Transverse colon (tissue), 4 donors: ENCODE measurements around the gene CACNA1C. TPM values are rescaled to one million over a fixed set of nuclear protein-coding genes. Genes with fewer than 3 reads are reported as not detected.
"Not testable (repeated sequence)": the region's sequence is repeated elsewhere in the genome, so short reads cannot be mapped to it uniquely, and the experiment has no call there.

Experiments used
- DNase-seq: peaks from one replicate; pipeline ENCODE4 v3.0.0-alpha.2; 2019
- H3K27ac ChIP-seq, 4 donors: fragments of 200-600 bp; sonication (generic); 2 replicates each; pipeline ENCODE4 v1.5.1; 2016 to 2018; ENCODE audit warnings: inconsistent platforms in 4 of 4
- H3K27me3 ChIP-seq: fragments of 200-600 bp; sonication (generic); 2 replicates; pipeline ENCODE4 v1.5.1; 2017; ENCODE audit warnings: inconsistent platforms
- H3K36me3 ChIP-seq, 4 donors: fragments of 200-600 bp; sonication (generic); 2 replicates each; pipeline ENCODE4 v1.5.1; 2017 to 2019; ENCODE audit warnings: inconsistent platforms in 4 of 4
- H3K4me1 ChIP-seq, 4 donors: fragments of 200-600 bp; sonication (generic); 2 replicates each; pipeline ENCODE4 v1.5.1; 2017 to 2020; ENCODE audit warnings: inconsistent platforms in 4 of 4
- H3K4me3 ChIP-seq, 4 donors: fragments of 200-600 bp; sonication (generic); 1 replicate in 1 of 4; 2 replicates in 3 of 4; pipeline versions ENCODE4 v1.5.1 to v1.6.1; 2017 to 2019; ENCODE audit warnings: inconsistent platforms in 4 of 4
- H3K9me3 ChIP-seq, 2 donors: fragments of 200-600 bp; sonication (generic); 2 replicates each; pipeline ENCODE4 v1.5.1; 2017 to 2019; ENCODE audit warnings: inconsistent platforms in 2 of 2
- CTCF ChIP-seq, 5 experiments: fragments of 200-600 bp in 3 of 5; fragments of 450-650 bp in 2 of 5; sonication (generic) in 3 of 5; IDR thresholded peaks; 1 replicate in 2 of 5; 2 replicates in 3 of 5; pipeline ENCODE4 v1.5.1; 2016 to 2017; ENCODE audit warnings: antibody characterized with exemption in 5 of 5, inconsistent platforms in 3 of 5, mild to moderate bottlenecking in 2 of 5, moderate library complexity in 1 of 5
- EP300 ChIP-seq: sonication (generic); formaldehyde crosslinking; IDR thresholded peaks from one replicate; pipeline ENCODE4 v1.6.1; 2017; ENCODE audit warnings: antibody characterized with exemption, low read depth
- POLR2A ChIP-seq: fragments of 450-650 bp; IDR thresholded peaks from one replicate; pipeline ENCODE4 v1.6.1; 2016; ENCODE audit warnings: antibody characterized with exemption, mild to moderate bottlenecking, moderate library complexity
- POLR2AphosphoS5 ChIP-seq, 3 donors: sonication (generic); formaldehyde crosslinking; IDR thresholded peaks; one replicate each; pipeline ENCODE4 v1.6.1; 2016; ENCODE audit warnings: antibody characterized with exemption in 3 of 3
- WGBS, 2 donors: methylation state at CpG; one replicate each; pipeline ENCODE4 v1.1.5; 2018; ENCODE audit warnings: low coverage in 1 of 2; 5-methylcytosine and 5-hydroxymethylcytosine counted together
- in situ Hi-C, 4 donors: fragments of 200-750 bp; cut with MboI; loops; one replicate each; pipeline versions ENCODE4 v1.15.0 to v1.15.1; 2017; ENCODE audit warnings: low sequenced_read_pairs in 3 of 4, low pct_ligation_motif_present in 1 of 4, low pct_unique_long_range_greater_than_20kb in 1 of 4
- intact Hi-C: fragments of 100-400 bp; cut with DNase I; formaldehyde crosslinking; loops from one replicate; pipeline ENCODE4 v1.15.1; 2023; ENCODE audit warnings: low total_unique reads
- total RNA-seq, 4 donors: library from RNA; depleted of rRNA; stranded (reverse); fragments of >200 nt; gene quantifications; one replicate each; pipeline ENCODE4 v1.1.0, GENCODE V29; 2016

Gene CACNA1C
- total RNA-seq, 4 donors from 2014 or later = 18.8 to 35.2 (median 24.8) TPM

GRCh38 chr12:2248901-2249381, 196.2 kb downstream of the CACNA1C start:
- intact Hi-C loops (no loop called here), in situ Hi-C loops (no loop called here)
- TF ChIP-seq POLR2A (no peak), EP300 (no peak), CTCF (IDR thresholded peaks at IDR 0.05) (no peak), POLR2AphosphoS5 (IDR thresholded peaks at IDR 0.05) (no peak)
- Histone ChIP-seq H3K4me1 (peaks cover 4 to 28% (median 18%) of the 10 kb centered on the region in 4 donors), H3K27me3 (no peaks in the 10 kb centered on the region), H3K4me3 (no peak overlapping the region), H3K36me3 (no peaks in the 10 kb centered on the region), H3K27ac (peak overlapping the region; percentile 59 to 82 (median 72)), H3K9me3 (no peaks in the 10 kb centered on the region)
- WGBS, 2 donors = 69 to 100% methylated on average over 1 to 8 of the region's 8 CpGs
- DNase-seq = no peak

GRCh38 chr12:2250797-2251196, 198.0 kb downstream of the CACNA1C start:
- Histone ChIP-seq H3K27me3 (no peaks in the 10 kb centered on the region), H3K9me3 (no peaks in the 10 kb centered on the region), H3K4me3 (no peak overlapping the region), H3K36me3 (no peaks in the 10 kb centered on the region), H3K27ac (peak overlapping the region; percentile 59 to 82 (median 72)), H3K4me1 (peaks cover 0 to 22% (median 12%) of the 10 kb centered on the region in 4 donors)
- DNase-seq = no peak
- intact Hi-C loops = no loop called here
- TF ChIP-seq POLR2A (no peak), CTCF (IDR thresholded peaks at IDR 0.05) (no peak), POLR2AphosphoS5 (IDR thresholded peaks at IDR 0.05) (no peak), EP300 (no peak)
- WGBS, 2 donors = 74% methylated on average over 5 of the region's 5 CpGs; no CpG with 5 or more reads in 1 of the 2 donors
- in situ Hi-C loops = no loop called here

GRCh38 chr12:2251526-2252209, 198.9 kb downstream of the CACNA1C start:
- Histone ChIP-seq H3K27ac (peak overlapping the region; percentile 39 to 82 (median 72)), H3K4me3 (no peak overlapping the region), H3K9me3 (no peaks in the 10 kb centered on the region), H3K4me1 (peaks cover 0 to 22% (median 14%) of the 10 kb centered on the region in 4 donors), H3K36me3 (no peaks in the 10 kb centered on the region), H3K27me3 (no peaks in the 10 kb centered on the region)
- 79 to 82% methylated on average over 7 to 8 of the region's 8 CpGs for WGBS, 2 donors
- no peak for DNase-seq
- TF ChIP-seq POLR2A (no peak), POLR2AphosphoS5 (IDR thresholded peaks at IDR 0.05) (no peak), EP300 (no peak), CTCF (IDR thresholded peaks at IDR 0.05) (no peak)
- in situ Hi-C loops (no loop called here), intact Hi-C loops (no loop called here)

- 85% methylated on average over 2 of the region's 2 CpGs; no CpG with 5 or more reads in 1 of the 2 donors for WGBS, 2 donors
- TF ChIP-seq POLR2A = no peak
- TF ChIP-seq CTCF (IDR thresholded peaks at IDR 0.05) = no peak
- TF ChIP-seq POLR2AphosphoS5 (IDR thresholded peaks at IDR 0.05) = no peak
- TF ChIP-seq EP300 = no peak
- Histone ChIP-seq H3K4me1 (peaks cover 0 to 9% (median 2%) of the 10 kb centered on the region in 4 donors), H3K27me3 (no peaks in the 10 kb centered on the region), H3K36me3 (no peaks in the 10 kb centered on the region), H3K27ac (no peak overlapping the region), H3K9me3 (no peaks in the 10 kb centered on the region), H3K4me3 (no peak overlapping the region)
- no peak for DNase-seq
- in situ Hi-C loops = no loop called here
- intact Hi-C loops = no loop called here
Measured at GRCh38 chr12:2255311-2255710, 202.5 kb downstream of the CACNA1C start.

GRCh38 chr12:2255731-2256130, 202.9 kb downstream of the CACNA1C start:
- intact Hi-C loops, DNase-seq, H3K9me3 ChIP-seq, H3K4me3 ChIP-seq, H3K27me3 ChIP-seq, H3K36me3 ChIP-seq, H3K4me1 ChIP-seq, H3K27ac ChIP-seq, in situ Hi-C loops: not testable (repeated sequence)
- WGBS, 2 donors = 74 to 84% methylated on average over 9 of the region's 9 CpGs
